Activated CD4-positive, alpha-beta T cell treated with anti-CD3 and anti-CD28 coated beads for 48 hours (primary cell): Measurements from ENCODE around the gene ZNF618.

Experiments
- DNase-seq: peaks from one replicate; pipeline ENCODE4 v3.0.0-alpha.2; 2020

Gene ZNF618

GRCh38 chr9:114088571-114089170 is 212.6 kb downstream of the ZNF618 start:
- DNase-seq = no peak

DNA sequence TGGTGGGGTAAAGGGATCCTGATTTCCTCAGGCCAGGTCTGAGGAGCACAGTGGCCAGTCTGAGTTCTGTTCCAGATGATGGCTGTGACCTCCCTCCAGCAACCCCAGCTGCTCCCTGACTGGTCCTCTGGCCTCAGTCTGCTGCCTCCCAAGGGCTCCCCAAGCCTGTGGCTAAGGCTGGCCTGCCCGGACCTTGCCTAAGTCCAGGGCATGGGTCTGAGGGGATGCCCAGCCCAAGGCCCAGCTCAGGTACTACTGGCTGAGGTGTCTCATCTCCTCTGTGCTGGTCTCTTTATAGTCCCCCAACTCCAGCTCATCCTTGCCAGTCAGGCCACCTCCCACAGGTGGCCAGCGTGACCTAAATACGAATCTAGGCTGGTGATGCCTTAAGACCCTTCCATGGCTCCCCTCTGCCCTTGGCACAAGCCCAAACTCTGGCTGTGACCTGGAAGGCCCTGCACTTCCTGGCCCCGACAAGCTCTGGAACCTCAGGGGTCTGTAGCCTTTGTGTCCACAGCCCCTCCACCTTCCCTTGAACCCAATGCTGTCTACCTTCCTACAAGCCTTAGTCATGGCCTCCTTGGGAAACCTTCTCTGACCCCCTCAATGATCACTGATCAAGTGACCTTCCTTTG is 213.2 kb downstream of the ZNF618 start:
- no peak for DNase-seq

- DNase-seq = no peak
Observed at GRCh38 chr9:114090798-114091197, 214.7 kb downstream of the ZNF618 start.

DNA sequence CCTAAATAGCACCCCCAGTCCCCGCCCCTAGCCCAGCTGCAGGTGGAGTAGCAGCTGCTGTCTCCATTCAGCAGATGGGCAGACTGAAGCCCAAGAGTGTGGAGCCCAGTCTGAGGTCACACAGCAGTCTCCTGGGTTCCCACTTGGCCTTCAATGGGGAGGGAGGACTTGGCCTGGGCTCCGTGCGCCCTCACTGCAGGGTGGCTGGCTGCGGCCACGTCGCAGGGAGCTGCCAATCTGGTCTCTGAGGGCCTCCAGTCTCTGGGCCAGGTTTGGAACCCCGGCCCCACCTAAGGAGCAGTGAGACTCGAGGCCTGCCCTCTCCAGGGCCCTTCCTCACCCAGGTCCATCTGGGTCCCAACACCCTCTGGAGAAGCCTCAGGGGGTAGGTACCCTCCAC is 215.6 kb downstream of the ZNF618 start:
- DNase-seq = no peak

DNA sequence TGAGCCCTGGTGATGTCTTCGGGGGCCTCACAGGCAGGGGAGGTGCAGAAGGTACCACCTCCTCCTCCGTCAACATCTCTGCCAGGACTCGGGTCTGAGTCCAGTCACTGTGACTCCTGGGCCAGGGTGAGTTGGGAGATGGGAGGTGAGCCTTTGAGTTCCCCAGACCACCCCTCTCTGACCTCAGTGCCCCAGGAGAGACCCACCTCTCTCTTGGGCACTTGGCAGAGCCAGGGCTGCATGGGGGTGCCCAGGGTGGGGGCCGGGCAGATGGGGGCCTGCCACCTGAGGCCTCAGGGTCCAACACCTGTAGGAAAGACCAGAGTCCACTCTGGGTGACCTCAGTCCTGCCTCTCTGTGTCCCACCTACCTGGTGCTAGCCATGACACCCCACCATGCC is 216.2 kb downstream of the ZNF618 start:
- DNase-seq = no peak

GRCh38 chr9:114093031-114093471 is 216.9 kb downstream of the ZNF618 start:
- DNase-seq = no peak

- DNase-seq = no peak
Observed at GRCh38 chr9:114093761-114094505, 217.8 kb downstream of the ZNF618 start.

DNA sequence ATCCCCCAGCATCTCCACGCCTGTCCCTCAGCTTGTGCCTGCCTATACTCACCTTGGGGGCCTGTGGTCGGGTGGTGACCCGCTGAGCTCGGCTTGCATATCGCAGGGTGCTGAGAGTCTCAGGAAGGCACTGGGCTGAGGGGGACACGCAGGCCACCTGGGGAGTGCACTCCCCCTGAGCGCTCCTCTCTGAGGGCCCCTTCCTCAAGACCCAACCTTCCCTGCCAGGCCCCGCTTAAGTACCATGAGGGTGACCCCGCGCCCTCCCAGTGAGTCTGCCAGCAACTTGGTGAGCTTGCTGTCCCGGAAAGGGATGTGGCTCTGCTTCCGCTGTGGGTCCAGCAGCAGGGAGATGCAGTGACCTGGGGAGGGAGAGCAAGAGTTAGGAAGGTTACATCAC is 218.9 kb downstream of the ZNF618 start:
- DNase-seq = no peak

DNA sequence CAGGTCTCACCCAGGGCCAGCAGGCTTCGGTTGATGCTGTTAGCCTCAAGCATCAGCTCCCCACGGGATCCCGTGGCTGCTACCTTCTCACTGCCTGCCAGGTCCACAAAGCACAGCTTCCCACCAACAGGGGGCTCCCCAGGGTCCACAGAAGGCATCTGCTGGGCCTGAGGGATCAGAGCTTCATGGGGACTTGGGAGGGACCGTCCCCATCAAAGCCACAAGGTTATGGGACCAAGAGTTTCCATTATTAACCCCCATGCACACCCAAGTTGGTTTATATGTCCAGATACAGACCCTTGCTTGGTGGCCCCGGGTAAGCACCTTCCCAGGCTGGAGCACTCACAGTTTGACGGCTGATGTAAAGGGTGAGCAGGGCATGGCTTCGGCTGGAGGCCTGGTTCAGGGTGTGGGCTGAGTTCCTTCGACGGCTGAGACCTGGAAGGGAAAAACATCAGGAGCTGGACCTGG is 220.0 kb downstream of the ZNF618 start:
- DNase-seq = peak; percentile 25

DNA sequence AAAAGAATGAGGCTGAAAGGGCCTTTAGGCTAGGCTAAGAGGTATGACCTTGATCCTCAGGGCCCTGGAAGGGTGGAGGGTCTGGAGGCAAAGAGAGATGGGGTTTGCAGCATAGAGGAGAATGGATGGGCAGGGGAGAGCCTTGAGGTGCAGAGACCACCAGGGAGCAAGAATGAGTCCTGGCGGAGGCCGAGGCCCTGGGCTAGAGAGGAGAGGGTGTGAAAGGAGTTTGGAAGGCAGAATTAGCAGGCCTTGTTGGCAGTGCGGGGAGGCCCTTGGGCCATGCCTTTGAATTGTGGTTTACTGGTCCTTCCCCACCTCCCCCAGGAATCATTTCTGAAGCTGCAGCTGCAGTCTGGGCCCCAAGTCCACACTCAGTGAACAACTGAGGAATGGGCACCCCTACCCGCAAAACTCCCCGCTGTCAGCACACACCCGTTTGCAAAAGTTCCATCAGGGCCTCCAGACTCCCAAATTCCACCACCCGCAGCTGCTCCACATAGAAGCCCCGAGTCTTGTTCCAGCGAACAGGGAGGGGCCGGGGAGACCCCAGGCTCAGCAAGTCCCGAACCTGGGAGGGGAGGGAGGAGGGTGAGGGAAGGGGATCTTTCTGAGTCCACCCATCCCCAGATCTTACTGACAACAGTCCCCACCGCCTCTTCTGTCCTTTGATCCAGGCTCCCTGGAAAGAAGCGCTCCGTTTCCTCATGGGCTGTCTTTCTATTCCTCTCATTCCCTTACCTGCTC is 220.9 kb downstream of the ZNF618 start:
- no peak for DNase-seq

DNA sequence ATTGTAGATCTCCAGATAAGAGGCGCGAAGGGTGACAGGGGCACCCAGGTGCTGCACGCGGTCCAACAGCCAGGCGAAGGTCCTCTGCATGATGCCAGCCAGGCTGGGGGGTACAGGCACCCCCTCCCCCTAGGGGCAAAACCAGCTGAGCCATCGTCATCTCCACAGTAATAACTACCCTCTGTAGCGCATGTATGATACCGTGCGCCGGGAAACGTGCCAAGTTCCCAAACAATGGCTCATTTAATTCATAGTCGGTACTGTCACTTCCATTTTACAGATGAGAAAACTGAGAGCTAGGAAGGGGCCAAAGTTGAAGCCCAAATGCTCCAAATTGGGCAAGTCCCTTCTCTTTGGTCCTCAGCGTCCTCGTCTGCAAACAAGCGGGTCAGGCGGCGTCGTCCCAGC is 221.5 kb downstream of the ZNF618 start:
- peak; percentile 28 for DNase-seq

DNA sequence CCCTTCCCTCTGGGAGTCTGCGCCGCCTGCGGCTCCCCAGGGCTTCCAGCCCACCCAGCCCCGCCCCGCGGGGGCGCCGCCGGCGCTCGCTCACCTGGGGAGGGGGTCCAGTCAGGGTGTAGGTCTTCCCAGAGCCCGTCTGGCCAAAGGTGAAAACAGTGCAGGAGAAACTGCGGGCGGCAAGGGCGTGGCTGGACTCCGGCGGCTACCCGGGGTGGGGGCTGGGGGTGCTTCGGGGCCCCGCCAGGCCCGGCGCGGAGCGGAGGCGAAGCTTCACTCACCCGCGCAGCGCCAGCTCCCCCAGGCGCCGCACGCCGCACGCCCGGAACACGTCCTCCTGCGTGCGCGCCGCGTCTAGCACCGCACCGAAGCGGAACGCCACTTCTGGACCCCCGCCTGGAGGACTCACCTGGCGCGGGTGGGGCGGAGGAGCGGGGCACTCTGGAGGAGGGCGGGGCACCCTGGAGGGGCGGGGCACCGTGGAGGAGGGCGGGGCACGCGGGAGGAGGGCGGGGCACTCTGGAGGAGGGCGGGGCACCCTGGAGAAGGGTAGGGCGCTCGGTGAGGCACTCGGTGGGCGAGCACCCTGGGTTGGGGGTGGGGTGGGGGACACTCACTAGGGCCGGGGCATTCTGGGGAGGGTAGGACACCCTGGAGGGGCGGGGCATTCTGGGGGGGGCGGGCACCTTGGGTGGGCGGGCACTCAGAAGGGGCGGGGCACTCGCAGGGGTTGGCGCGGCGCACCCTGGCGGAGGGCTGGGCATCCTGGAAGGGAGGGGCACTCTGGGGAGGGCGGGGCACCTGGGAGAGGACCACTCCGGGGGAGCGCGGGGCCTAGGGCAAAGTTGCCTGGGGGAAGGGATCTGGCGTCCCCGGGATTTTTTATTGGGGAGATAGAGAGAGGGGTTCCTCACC is 222.2 kb downstream of the ZNF618 start:
- peak; percentile 58 for DNase-seq

DNA sequence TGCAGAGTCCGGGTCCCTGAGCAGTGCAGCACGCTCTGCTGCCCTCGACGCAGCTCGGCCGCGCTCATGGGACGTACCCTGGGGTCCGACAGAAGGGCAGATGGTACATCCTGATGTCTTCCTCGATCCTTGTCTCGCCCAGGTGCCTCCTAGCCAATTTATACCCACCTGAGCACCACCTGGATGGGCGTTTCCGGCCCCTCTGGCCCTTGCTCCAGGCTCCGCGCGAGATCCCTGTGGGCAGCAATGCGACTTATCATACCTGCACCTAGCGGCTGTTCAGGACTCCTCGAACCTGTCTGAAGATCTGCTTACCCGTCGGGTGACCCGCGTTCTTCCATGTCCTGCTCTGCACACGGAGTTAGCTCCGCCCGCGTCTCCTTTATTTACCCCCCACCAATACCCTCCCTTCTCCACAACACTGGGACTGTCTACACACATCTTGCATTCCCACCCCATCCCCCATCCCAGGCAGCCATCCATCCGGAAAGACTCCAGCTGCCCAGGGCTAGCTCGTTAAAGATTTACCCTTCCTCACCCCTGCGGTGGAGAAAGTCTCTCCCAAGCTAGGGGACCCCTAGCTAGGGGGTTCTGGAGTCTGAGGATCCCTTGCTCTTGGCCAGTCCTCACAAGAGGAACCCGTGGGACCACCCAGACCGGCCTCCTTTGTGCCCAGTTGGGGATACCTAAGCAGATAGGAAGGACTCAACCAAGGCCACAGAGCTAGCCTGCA is 223.0 kb downstream of the ZNF618 start, which contains the start of gene KIF12:
TSS of gene KIF12 (minus strand) at position 357 of the 733 bp plus-strand sequence. CDS start at position 341, 16 bp downstream.
- no peak for DNase-seq

GRCh38 chr9:114099669-114100270 is 223.7 kb downstream of the ZNF618 start:
- DNase-seq = no peak

GRCh38 chr9:114100536-114100935 is 224.4 kb downstream of the ZNF618 start:
- no peak for DNase-seq

- DNase-seq = no peak
Observed at GRCh38 chr9:114102484-114102883, 226.4 kb downstream of the ZNF618 start.

GRCh38 chr9:114105236-114105635 is 229.1 kb downstream of the ZNF618 start:
- DNase-seq = no peak
